Tibial artery (tissue), 4 donors: ENCODE results near the gene DHRS13.

Experiments
- DNase-seq, 2 donors: peaks; one replicate each; pipeline ENCODE4 v3.0.0-alpha.2; 2019
- H3K27ac ChIP-seq, 2 donors: fragments of 200-600 bp; sonication (generic) in 1 of 2; 1 replicate in 1 of 2; 2 replicates in 1 of 2; pipeline ENCODE4 v1.5.1; 2018 to 2019; ENCODE audit warnings: mild to moderate bottlenecking in 1 of 2
- H3K27me3 ChIP-seq, 2 donors: fragments of 200-600 bp; sonication (generic) in 1 of 2; one replicate each; pipeline versions ENCODE4 v1.5.1 to v1.6.0; 2016 to 2019
- H3K36me3 ChIP-seq, 3 donors: fragments of 200-600 bp; sonication (generic) in 2 of 3; one replicate each; pipeline ENCODE4 v1.5.1; 2016 to 2019; ENCODE audit warnings: mild to moderate bottlenecking in 2 of 3
- H3K4me1 ChIP-seq, 4 donors: fragments of 200-600 bp; sonication (generic) in 2 of 4; 1 replicate in 3 of 4; 2 replicates in 1 of 4; pipeline ENCODE4 v1.5.1; 2016 to 2019
- H3K4me3 ChIP-seq, 2 donors: fragments of 200-600 bp; sonication (generic) in 1 of 2; 1 replicate in 1 of 2; 2 replicates in 1 of 2; pipeline ENCODE4 v1.5.1; 2018 to 2019; ENCODE audit warnings: mild to moderate bottlenecking in 2 of 2
- H3K9me3 ChIP-seq, 3 donors: fragments of 200-600 bp; sonication (generic) in 1 of 3; one replicate each; pipeline ENCODE4 v1.5.1; 2016 to 2019
- intact Hi-C: fragments of 100-400 bp; cut with DNase I; formaldehyde crosslinking; loops from one replicate; pipeline ENCODE4 v1.15.0; 2023; ENCODE audit warnings: low total_unique reads
- TF ChIP-seq, protein P1 (sequence below), 2 experiments: fragments of 200-600 bp in 1 of 2; fragments of 450-650 bp in 1 of 2; IDR thresholded peaks; one replicate each; pipeline ENCODE4 v1.5.1; 2017 to 2019; ENCODE audit warnings: antibody characterized with exemption in 2 of 2, mild to moderate bottlenecking in 1 of 2, moderate library complexity in 1 of 2

The DHRS13 gene

DNA sequence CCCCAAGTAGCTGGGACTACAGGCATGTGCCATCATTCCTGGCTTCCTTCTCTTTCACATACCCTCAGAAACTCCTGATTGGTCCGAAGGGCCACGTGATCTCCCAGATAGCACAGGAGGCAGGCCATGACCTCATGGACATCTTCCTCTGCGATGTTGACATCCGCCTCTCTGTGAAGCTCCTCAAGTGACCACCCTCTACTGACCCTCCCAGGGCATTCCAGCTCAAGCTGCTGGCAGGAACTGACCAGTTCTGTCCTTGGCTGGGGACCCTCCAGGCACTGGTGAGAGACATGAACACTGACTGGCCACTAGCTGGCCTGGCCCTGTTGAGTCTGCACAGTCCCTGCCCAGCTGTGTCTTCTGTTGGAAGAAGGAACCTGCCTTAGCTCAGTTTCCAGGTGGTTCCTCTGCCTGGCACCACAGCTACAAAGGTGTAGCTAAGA, 42.5 kb downstream of the DHRS13 start:
- TF ChIP-seq, protein P1, sequence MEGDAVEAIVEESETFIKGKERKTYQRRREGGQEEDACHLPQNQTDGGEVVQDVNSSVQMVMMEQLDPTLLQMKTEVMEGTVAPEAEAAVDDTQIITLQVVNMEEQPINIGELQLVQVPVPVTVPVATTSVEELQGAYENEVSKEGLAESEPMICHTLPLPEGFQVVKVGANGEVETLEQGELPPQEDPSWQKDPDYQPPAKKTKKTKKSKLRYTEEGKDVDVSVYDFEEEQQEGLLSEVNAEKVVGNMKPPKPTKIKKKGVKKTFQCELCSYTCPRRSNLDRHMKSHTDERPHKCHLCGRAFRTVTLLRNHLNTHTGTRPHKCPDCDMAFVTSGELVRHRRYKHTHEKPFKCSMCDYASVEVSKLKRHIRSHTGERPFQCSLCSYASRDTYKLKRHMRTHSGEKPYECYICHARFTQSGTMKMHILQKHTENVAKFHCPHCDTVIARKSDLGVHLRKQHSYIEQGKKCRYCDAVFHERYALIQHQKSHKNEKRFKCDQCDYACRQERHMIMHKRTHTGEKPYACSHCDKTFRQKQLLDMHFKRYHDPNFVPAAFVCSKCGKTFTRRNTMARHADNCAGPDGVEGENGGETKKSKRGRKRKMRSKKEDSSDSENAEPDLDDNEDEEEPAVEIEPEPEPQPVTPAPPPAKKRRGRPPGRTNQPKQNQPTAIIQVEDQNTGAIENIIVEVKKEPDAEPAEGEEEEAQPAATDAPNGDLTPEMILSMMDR (IDR thresholded peaks at IDR 0.05), result no peak
- Histone ChIP-seq H3K36me3 (peaks cover 27 to 69% (median 46%) of the 10 kb centered on the region in 3 donors), H3K27me3 (no peaks in the 10 kb centered on the region), H3K4me1 (peaks cover 0 to 6% (median 4%) of the 10 kb centered on the region in 4 donors), H3K27ac (no peak overlapping the region), H3K4me3 (no peak overlapping the region), H3K9me3 (no peaks in the 10 kb centered on the region)
- intact Hi-C loops, result no loop called here
- DNase-seq, result no peak

DNA sequence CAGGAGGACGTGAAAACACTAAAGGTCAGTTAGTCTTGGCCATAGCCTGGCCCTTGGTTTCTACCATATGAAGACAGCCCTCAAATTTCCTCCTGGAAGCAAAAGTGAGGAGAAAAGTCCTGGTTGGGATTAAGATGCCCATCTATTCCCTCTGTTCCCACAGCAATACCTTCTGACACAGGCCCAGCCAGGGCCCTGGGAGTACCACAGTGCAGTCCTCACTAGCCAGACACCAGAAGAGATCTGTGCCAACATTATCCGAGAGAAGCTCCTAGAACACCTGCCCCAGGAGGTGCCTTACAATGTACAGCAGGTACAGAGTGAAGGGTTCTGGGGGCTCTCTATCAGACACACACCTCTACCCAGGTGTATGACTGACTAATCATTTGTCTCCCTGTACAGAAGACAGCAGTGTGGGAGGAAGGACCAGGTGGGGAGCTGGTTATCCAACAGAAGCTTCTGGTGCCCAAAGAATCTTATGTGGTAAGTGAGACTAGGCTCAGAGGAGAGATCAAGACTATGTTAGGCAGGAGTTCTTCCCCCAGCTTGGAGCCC, 44.0 kb downstream of the DHRS13 start:
- no peaks in the 10 kb centered on the region for H3K27me3 ChIP-seq
- no peak overlapping the region for H3K4me3 ChIP-seq
- peaks cover 27 to 69% (median 46%) of the 10 kb centered on the region in 3 donors for H3K36me3 ChIP-seq
- intact Hi-C loops, result no loop called here
- TF ChIP-seq, protein P1 (IDR thresholded peaks at IDR 0.05), result no peak
- peaks cover 0 to 13% (median 8%) of the 10 kb centered on the region in 4 donors for H3K4me1 ChIP-seq
- DNase-seq, result no peak
- H3K9me3 ChIP-seq, result no peaks in the 10 kb centered on the region
- no peak overlapping the region for H3K27ac ChIP-seq

DNA sequence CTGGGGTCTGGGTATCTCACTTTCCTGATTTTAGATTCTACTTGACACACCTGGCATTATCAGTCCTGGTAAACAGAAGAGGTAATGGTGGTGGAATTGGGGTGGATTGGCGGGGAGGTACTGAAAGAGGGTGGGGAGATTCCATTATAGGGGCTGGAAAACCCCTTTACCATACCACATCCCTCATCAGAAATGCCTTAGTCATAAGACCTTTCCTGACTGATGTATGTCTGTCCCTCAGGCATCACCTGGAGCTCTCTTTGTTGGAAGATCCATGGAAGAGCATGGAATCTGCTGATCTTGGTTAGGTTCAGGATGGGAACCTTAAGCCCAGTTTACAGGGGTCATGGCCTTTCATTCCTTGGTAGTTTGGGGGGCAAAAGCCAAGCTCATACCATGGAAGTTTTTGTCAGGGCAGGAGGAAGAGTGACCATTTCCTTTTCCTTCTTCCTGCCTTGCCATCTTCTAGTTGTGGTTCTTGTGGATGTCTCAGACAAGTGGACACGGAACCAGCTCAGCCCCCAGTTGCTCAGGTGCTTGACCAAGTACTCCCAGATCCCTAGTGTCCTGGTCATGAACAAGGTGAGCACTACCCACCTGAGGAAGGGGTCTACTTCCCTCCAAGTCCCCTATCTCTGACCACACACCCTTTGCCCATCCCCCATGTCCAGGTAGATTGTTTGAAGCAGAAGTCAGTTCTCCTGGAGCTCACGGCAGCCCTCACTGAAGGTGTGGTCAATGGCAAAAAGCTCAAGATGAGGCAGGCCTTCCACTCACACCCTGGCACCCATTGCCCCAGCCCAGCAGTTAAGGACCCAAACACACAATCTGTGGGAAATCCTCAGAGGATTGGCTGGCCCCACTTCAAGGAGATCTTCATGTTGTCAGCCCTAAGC, 44.7 kb downstream of the DHRS13 start:
- H3K27me3 ChIP-seq, result no peaks in the 10 kb centered on the region
- peaks cover 27 to 65% (median 46%) of the 10 kb centered on the region in 3 donors for H3K36me3 ChIP-seq
- H3K4me3 ChIP-seq, result no peak overlapping the region
- TF ChIP-seq, protein P1 (IDR thresholded peaks at IDR 0.05), result no peak
- intact Hi-C loops, result no loop called here
- H3K9me3 ChIP-seq, result no peaks in the 10 kb centered on the region
- peaks cover 0 to 13% (median 8%) of the 10 kb centered on the region in 4 donors for H3K4me1 ChIP-seq
- H3K27ac ChIP-seq, result no peak overlapping the region
- no peak for DNase-seq

DNA sequence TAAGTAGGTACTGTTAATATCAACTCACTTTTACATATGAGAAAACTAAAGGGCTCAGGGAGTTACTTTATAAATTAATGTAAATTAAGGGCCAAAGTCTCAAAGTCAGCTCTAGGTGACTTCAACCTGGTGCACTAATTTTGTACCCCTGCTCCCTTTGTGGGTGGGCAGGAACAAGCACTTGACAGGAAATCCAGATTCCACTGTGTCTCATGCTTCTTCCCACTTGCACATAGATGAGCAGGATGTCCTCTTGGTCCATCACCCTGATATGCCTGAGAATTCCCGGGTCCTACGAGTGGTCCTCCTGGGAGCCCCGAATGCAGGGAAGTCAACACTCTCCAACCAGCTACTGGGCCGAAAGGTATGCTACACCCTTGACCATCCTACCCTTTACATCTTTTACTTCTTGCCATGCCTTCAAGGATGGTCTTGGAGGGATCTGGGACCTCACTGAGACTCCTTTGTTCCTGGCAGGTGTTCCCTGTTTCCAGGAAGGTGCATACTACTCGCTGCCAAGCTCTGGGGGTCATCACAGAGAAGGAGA, 46.8 kb downstream of the DHRS13 start:
- peaks cover 27 to 50% (median 41%) of the 10 kb centered on the region in 3 donors for H3K36me3 ChIP-seq
- intact Hi-C loops, result no loop called here
- DNase-seq, result no peak
- H3K4me1 ChIP-seq, result peaks cover 0 to 13% (median 8%) of the 10 kb centered on the region in 4 donors
- H3K27ac ChIP-seq, result no peak overlapping the region
- no peak overlapping the region for H3K4me3 ChIP-seq
- H3K27me3 ChIP-seq, result no peaks in the 10 kb centered on the region
- TF ChIP-seq, protein P1 (IDR thresholded peaks at IDR 0.05), result no peak
- H3K9me3 ChIP-seq, result no peaks in the 10 kb centered on the region

DNA sequence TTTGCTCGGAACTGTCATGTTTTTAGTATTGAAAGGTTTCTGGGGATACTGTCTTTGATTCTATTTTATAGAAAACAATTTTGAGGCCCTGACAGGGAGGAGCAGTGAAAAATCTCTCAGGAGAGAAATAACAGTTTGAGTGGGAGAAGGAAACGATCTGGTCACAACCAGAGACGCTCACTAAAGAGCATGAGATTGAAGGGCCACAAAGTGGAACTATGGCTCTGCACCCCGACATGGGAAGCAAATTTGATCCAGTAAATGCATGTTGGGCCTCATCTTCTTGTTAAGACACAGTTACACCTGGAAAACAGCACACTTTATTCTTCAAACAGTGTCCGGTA, 47.6 kb downstream of the DHRS13 start:
- Histone ChIP-seq H3K27me3 (no peaks in the 10 kb centered on the region), H3K4me3 (peak overlapping the region; percentile 68 to 71), H3K9me3 (no peaks in the 10 kb centered on the region), H3K4me1 (peaks cover 0 to 13% (median 8%) of the 10 kb centered on the region in 4 donors), H3K36me3 (peaks cover 24 to 42% (median 34%) of the 10 kb centered on the region in 3 donors), H3K27ac (peak overlapping the region; percentile 74 to 79)
- intact Hi-C loops, result no loop called here
- TF ChIP-seq, protein P1 (IDR thresholded peaks at IDR 0.05), result no peak
- no peak for DNase-seq
